Measurements from ENCODE around the gene C1QL2.

C1QL2 gene

GRCh38 chr2:119137502-119137901 is 21.0 kb downstream of the C1QL2 start:
- DNase-seq (ENCODE audit: low read depth), result no peak

- no peak for DNase-seq (ENCODE audit: low read depth)
Measured at GRCh38 chr2:119136872-119137271, 21.7 kb downstream of the C1QL2 start.

GRCh38 chr2:119136093-119136492 is 22.5 kb downstream of the C1QL2 start:
- DNase-seq (ENCODE audit: low read depth), result no peak

- no peak for DNase-seq (ENCODE audit: low read depth)
Measured at GRCh38 chr2:119134775-119135174, 23.8 kb downstream of the C1QL2 start.

GRCh38 chr2:119126650-119127049 is 31.9 kb downstream of the C1QL2 start:
- peak; percentile 5 for DNase-seq (ENCODE audit: low read depth)

GRCh38 chr2:119123389-119123788 is 35.2 kb downstream of the C1QL2 start:
- no peak for DNase-seq (ENCODE audit: low read depth)

- no peak for DNase-seq (ENCODE audit: low read depth)
Measured at GRCh38 chr2:119122663-119123062, 35.9 kb downstream of the C1QL2 start.

GRCh38 chr2:119119999-119120756 is 38.4 kb downstream of the C1QL2 start:
- no peak for DNase-seq (ENCODE audit: low read depth)

- DNase-seq (ENCODE audit: low read depth), result no peak
Measured at GRCh38 chr2:119119076-119119785, 39.3 kb downstream of the C1QL2 start.

- DNase-seq (ENCODE audit: low read depth), result no peak
Measured at GRCh38 chr2:119117891-119118882, 40.4 kb downstream of the C1QL2 start.

- no peak for DNase-seq (ENCODE audit: low read depth)
Measured at GRCh38 chr2:119117408-119117807, 41.1 kb downstream of the C1QL2 start.

GRCh38 chr2:119116411-119117295 is 41.9 kb downstream of the C1QL2 start:
- DNase-seq (ENCODE audit: low read depth), result no peak

GRCh38 chr2:119114266-119114665 is 44.3 kb downstream of the C1QL2 start:
- DNase-seq (ENCODE audit: low read depth), result no peak

GRCh38 chr2:119113489-119113770 is 45.1 kb downstream of the C1QL2 start:
- DNase-seq (ENCODE audit: low read depth), result no peak

- no peak for DNase-seq (ENCODE audit: low read depth)
Measured at GRCh38 chr2:119112770-119113488, 45.6 kb downstream of the C1QL2 start.

GRCh38 chr2:119112230-119112629 is 46.3 kb downstream of the C1QL2 start:
- DNase-seq (ENCODE audit: low read depth), result no peak

GRCh38 chr2:119111115-119111975 is 47.2 kb downstream of the C1QL2 start:
- DNase-seq (ENCODE audit: low read depth), result no peak

- DNase-seq (ENCODE audit: low read depth), result no peak
Measured at GRCh38 chr2:119109866-119110265, 48.7 kb downstream of the C1QL2 start.

- no peak for DNase-seq (ENCODE audit: low read depth)
Measured at GRCh38 chr2:119108186-119108585, 50.4 kb downstream of the C1QL2 start.
